Smooth muscle cell of the coronary artery (primary cell): ENCODE measurements around the gene SHKBP1. TPM values are rescaled to one million over a fixed set of nuclear protein-coding genes. Genes with fewer than 3 reads are reported as not detected.

ENCODE experiments used
- total RNA-seq: library from RNA; depleted of rRNA; stranded (reverse); fragments of >200 nt; gene quantifications from 2 replicates; pipeline ENCODE4 v1.2.3, GENCODE V29; 2014; ENCODE audit warnings: low replicate concordance

Gene SHKBP1, protein sequence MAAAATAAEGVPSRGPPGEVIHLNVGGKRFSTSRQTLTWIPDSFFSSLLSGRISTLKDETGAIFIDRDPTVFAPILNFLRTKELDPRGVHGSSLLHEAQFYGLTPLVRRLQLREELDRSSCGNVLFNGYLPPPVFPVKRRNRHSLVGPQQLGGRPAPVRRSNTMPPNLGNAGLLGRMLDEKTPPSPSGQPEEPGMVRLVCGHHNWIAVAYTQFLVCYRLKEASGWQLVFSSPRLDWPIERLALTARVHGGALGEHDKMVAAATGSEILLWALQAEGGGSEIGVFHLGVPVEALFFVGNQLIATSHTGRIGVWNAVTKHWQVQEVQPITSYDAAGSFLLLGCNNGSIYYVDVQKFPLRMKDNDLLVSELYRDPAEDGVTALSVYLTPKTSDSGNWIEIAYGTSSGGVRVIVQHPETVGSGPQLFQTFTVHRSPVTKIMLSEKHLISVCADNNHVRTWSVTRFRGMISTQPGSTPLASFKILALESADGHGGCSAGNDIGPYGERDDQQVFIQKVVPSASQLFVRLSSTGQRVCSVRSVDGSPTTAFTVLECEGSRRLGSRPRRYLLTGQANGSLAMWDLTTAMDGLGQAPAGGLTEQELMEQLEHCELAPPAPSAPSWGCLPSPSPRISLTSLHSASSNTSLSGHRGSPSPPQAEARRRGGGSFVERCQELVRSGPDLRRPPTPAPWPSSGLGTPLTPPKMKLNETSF
- total RNA-seq = 12.5 and 19.6 TPM in 2 replicates

GRCh38 chr19:40576585-40577451 lies at the start of gene SHKBP1:
Gene SHKBP1 (plus strand): TSS chr19:40576873. CDS start chr19:40576900, 27 bp downstream.

DNA sequence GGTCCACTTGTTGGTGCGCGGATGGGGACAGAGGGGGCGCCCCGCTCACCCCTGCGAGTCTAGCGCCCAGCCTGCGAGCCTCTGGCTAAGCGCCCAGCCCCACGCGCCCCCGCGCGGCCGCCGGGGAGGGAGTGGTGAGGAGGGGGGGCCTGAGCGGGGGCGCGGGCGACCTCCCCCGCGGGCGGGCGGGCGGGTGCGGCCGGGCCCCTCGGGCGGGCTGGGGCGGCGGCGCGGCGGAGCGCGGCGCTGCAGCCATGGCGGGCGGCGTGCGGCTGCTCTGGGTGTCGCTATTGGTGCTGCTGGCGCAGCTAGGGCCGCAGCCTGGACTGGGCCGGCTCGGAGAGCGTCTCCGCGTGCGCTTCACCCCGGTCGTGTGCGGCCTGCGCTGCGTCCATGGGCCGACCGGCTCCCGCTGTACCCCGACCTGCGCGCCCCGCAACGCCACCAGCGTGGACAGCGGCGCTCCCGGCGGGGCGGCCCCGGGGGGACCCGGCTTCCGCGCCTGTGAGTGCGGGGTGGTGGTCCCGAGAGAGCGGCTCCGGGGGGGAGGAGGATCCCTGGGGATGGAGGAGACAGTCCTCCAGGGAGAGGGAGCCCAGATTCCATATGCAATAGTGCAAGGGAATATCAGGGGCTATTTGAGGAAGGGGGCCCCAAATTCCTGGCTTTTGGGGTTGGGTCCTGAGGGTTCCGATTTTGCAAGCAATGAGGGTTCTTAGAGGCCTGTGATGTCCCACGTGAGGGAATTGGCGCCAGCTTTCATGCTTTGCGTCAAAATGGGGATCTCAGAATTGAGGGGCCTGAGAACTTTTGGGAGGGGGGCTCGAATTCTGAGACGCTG lies 24.7 kb downstream of the SHKBP1 start, which contains the start of gene LTBP4:
TSS of gene LTBP4 (plus strand) at position 236 of the 841 bp plus-strand sequence. CDS start at position 255, 19 bp downstream.

Other genes starting within 250 kb of the SHKBP1 start
- 4.6 and 6.9 TPM in 2 replicates for gene C19orf47, start 228.5 kb upstream of the SHKBP1 start, total RNA-seq
- 139 and 177 TPM in 2 replicates for gene PLD3, start 228.2 kb upstream of the SHKBP1 start, total RNA-seq
- under 0.01 and 0.08 TPM in 2 replicates for gene HIPK4, start 186.7 kb upstream of the SHKBP1 start, total RNA-seq
- gene PRX, start 163.5 kb upstream of the SHKBP1 start, total RNA-seq = 0.90 and 1.3 TPM in 2 replicates
- gene SERTAD1, start 150.9 kb upstream of the SHKBP1 start, total RNA-seq = 13.0 and 21.5 TPM in 2 replicates
- gene SERTAD3, start 132.5 kb upstream of the SHKBP1 start, total RNA-seq = 11.2 and 21.9 TPM in 2 replicates
- gene BLVRB, start 111.1 kb upstream of the SHKBP1 start, total RNA-seq = 146 and 191 TPM in 2 replicates
- gene SPTBN4, start 109.9 kb upstream of the SHKBP1 start, total RNA-seq = 1.2 and 7.8 TPM in 2 replicates
- gene LTBP4, start 24.5 kb downstream of the SHKBP1 start, total RNA-seq = 24.8 and 25.6 TPM in 2 replicates
- 21.6 and 31.6 TPM in 2 replicates for gene NUMBL, start 113.8 kb downstream of the SHKBP1 start, total RNA-seq
- 22.8 and 24.0 TPM in 2 replicates for gene COQ8B, start 140.0 kb downstream of the SHKBP1 start, total RNA-seq
- 11.9 and 12.3 TPM in 2 replicates for gene ITPKC, start 140.2 kb downstream of the SHKBP1 start, total RNA-seq
- gene ACTMAP, start 173.6 kb downstream of the SHKBP1 start, total RNA-seq = 0.35 and 0.45 TPM in 2 replicates
- 37.0 and 37.7 TPM in 2 replicates for gene SNRPA, start 174.3 kb downstream of the SHKBP1 start, total RNA-seq
- 0.35 TPM in 1 of 2 replicates, not detected in the other for gene MIA, start 198.6 kb downstream of the SHKBP1 start, total RNA-seq
- 3.4 and 8.5 TPM in 2 replicates for gene RAB4B, start 201.4 kb downstream of the SHKBP1 start, total RNA-seq
- 79.9 and 112 TPM in 2 replicates for gene EGLN2, start 222.3 kb downstream of the SHKBP1 start, total RNA-seq